ENCODE results near the gene NEURL1.

The NEURL1 gene

DNA sequence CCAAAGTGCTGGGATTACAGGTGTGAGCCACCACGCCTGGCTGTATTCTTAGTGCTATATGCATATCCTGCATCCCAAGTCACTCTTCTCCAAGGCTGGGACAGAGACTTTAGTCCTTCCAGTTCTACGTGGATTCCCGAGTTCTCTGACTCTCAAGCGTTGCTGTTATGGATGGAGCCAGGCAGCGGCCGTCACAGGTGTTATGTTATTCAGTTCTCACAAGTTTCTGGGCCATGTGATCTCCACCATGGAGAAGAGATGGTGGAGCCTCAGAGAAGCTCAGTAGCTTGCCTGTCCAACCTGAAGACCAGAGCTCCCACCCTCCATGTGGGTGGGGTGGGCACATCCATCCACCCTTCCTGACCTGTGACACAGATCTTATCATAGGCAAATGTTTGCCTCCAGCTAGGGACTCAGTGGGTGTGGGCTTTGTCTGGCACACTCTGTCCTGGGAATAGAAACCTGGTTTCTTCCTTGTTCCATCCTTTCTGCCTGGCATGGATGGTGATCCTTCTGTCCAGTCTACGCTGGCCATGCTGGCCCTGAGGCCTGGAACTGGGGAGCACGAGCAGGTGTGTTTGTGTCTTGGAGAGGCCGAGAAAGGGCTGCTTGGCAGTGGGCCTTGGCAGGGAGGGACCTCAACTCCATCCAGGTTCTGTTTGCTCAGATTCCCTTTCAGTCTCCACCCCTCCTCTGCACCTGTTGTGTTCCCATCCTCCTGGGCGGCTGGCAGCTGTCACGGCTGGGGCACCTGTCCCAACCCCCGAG lies 55.3 kb downstream of the NEURL1 start:
- DNase-seq = peak; percentile 74

DNA sequence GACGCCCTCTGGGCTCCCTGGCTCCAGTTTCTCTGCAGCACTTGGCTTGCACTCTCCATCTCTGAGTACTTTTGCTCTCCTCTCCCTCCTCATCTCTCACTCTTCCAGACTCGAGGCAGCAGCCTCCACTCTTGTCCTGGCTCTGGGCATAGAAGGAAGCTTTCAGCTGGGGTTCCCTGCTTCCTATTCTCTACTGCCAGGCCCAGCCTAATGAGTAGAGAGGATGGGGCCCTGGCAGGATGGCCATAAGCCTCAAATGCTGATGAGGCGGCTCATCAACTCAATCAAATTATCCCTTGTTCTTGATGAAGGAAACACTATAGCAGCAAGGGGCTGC lies 55.8 kb downstream of the NEURL1 start:
- DNase-seq = no peak

DNA sequence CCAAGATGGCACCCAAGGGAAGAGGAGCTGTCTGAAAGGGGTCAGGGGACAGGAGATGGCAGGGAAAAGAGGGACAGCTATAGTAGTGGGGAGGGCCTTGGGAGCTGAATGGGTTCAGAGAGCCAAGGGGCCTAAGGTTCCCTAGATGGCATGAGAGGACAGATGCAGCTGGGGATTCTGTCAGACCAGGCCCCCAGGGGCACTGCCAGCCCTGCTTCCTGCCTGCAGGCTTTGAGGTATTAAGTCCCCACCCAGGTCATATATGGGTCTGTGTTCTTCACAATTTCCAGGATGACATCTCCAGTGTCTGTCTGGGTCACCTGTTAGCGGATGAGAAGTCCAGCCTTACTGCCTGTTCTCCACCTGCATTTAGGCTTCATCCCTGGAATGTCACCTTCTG lies 56.7 kb downstream of the NEURL1 start:
- DNase-seq = no peak

DNA sequence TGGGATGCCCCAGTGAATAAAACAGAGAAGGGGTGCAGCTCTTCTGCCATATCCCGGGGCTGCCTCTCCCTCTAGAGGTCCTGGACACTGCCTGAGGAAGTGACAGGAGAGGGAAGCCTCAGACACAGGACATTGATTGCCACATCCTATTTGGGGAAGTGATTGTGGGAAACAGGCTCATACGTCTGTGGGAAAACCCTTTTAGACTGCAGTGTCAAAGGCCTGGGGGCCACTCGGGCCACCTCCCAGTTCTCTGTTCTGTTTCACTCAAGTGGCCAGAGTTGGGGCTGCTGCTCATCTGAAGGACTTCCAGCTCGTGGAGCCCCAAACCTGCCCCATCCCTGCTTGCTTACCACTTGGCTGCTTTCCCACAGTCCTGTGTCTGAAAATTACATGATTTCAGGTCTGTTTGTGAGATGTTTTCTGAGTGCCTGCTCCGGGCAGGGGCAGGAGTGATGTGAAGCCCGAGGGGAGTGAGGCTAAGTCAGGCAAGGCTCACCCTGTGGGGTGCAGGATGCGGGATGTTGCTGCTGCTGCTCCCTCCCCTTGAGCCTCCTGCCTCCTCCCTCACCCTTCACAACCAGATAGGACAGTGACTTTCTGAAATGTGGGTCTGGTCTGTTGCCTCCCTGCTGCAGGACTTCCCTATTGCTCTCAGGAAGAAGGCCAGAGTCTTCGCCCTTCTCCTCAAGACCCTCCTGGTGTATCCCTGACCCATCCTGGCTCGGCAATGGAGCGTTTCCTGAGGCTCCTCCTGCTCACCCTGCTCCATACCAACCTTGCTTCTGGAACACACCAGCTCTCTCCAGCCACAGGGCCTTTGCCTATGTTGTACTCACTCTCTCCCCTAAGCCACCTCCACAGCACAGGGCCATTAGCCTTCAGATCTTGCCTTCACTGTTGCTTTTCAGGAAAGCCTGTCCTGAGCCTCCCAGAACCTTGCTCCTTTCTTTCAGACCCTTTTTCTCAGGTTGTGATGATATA lies 58.4 kb downstream of the NEURL1 start:
- DNase-seq = no peak

DNA sequence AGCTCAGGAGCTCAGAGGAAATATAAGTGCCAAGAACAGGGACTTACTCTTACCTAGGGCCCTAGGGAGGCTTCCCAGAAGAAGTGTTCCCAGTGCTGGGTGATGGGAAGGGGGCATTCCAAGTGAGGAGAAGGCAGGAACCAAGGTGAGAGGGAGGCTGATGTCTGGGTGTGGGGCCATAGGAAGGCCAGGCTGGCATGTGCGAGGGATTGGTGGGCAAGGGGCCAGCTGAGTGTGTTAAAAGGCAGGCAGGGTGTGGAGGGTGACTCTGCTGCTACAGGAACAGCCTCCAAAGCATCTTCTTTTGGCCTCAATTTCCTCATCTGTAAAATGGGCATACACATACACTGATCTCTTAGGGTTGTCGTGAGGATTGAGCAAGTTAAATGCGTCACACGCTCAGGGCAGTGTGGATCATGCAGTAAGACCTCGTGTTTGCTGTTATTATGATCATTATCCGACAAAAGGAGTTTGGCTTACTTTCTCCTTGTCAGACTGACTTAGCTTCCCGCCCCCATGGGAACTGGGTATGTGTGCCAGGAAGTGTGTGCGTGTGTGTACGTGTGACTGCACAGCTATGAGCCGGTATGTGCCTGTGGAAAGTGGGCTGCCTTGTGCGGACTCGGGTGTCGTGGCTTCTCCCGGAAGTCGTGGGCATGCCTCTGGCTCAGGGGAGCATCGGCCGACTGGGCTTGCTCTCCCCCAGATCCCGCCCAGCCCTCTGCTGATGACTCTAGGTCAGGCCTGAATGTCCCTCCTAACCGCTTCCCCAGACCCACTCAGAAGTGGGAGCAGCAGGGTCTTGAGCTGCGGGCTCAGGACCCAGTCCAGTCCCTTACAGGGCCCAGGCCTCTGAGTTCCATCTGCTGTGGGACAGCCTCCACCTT lies 59.6 kb downstream of the NEURL1 start:
- no peak for DNase-seq

DNA sequence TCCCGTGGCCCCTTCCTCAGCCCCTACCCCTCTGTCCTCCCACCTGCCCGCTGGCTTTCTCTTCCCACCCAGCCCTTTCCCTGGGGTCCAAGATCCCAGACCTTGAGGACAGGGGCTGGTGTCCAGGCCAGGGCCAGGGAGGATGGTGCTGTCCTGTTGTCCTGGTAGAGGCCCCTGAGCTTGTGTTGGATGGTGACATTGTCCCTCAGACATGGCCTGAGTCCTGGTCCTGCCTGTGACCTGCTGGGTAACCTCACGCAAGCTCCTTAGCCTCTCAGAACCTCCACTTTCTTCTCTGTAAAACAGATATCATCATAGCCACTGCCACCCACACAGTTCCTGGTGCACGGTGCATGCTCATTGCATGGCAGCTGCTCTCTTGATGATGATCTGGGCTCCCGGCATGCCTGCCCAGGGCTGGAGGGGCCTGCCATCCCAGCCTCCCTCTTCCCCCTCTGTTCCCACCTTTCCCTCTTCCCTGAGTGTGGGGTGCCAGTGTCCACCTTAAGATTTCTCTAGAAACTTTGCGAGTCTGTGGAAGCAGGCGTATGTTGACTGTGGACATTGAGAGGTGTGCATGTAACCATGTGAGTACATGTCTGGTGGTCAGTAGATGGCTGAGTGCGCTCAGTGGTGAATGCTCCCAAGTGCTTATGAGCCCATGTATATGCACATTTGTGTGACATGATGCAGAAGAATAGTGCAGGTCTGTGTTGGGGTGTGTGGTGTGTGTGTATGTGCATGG lies 60.4 kb downstream of the NEURL1 start:
- no peak for DNase-seq

DNA sequence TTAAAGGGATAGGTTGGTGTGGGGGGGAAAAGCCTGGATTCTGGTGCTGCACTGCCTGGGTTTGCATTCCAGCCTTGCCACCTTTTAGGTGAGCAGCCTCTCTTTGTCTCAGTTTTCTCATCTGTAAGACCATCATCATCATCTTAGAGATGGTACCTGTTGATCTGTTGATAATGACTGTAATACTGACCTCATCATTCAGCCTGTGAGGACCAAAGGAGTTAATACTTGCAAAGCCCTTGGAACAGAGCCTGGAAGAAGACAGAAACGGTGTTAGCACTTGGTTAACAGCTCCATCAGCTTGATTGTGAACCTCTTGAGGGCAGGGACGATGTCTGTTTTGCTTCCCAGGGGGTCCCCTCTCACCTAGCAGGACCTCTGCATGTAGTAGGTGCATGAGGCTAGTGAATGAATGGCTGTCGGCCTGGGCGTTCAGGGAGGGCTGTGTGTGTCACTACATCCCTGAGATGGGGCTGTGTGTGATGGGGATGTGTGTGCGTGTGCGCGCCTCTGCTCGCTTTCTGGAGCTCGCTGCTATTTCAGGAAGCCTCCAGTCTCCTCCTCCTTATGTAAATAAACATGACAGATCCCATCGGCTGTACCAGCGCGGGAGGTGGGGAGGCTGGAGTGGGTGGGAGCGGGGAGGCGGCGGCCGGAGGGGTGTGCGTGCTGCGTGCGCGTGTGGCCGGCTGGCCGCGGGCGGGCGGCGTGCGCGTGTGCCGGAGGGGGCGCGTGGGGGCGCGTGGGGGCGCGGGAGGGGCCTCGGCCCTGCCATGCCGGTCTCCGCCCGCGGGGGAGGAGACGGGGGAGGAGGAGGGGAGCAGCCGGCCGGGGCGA lies 61.2 kb downstream of the NEURL1 start:
- peak; percentile 34 for DNase-seq

DNA sequence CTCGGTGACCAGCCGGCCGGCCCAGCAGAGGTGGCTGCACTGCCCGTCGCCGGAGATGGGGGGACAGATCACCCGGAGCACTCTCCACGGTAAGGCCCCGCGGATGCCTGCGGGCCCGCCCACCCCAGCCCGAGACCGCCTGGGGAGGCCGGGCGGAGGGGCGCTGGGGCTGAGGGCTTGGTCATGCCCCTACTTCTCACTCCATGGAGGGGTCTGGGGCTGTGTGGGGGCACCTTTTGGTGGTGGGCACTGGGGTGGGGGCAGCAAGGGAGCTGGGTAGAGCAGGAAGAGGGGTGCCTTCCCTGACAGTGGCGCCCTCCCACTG lies 61.8 kb downstream of the NEURL1 start:
- DNase-seq = no peak

DNA sequence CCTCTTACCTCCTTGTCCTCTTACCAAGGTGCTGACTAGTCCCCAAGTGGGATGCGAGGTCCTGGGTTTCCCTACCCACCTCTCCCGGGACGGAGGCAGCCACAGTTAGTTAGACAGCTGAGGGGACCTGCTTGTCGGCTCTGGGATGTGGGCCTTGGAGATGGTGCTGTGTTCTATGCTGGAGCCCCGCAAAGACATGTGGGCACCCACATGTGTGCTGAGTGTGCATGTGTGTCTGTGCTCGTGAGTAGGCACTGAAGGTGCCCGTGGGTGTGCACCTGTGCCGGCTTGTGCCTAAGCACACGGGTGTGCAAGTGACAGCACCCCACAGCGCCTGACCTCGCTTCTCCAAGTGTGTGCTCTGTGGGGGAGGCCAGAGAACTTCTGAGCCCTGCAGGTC lies 62.2 kb downstream of the NEURL1 start:
- no peak for DNase-seq

DNA sequence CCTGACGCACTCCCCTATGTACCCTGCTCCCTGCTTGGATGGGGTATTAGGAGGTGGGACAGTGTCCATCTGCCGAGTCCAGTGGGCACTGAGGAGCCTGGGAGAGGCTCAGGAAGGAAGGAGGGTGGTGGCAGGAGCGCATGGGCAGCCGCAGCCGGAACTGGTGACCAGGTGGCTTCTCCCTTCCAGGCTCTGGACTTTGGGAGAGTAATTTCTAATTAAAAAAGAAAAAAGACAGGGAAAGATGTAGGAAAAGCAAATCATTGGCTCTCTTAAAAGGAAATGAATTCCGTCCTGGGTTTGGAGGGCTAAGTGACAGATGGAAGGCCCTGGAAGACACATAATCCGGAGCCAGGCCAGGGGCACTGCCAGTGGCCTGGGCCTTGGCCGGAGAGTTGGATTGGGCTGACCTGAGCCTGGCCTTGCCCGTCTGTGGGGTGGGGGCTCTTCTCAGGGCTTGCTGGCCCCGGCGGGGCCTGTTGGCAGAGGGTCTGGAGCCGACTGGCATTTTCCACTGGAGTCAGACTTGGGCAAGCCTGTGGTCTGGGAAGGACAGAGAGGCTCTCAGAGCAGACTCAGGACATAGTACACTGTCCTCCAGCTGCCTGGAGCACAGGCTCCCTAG lies 63.0 kb downstream of the NEURL1 start:
- no peak for DNase-seq

DNA sequence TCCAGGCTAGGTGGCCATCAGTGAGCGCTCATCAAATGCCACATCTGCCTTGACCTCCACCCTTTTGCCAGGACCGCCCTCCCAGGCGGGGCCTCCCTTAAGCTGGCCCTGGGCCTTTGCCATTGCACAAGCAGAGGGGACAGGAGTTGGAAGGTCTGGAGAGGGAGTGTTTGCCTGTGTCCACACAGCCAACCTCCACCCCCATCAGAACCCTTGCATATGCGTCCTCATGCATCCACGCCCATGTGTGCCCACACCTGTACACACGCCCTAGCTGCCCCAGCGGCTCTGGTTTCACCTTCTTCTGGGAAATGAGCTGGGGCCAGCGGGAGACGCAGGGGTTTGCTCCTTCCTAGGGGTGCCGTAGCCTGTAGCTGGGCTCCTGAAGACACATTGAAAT lies 64.0 kb downstream of the NEURL1 start:
- DNase-seq = no peak

DNA sequence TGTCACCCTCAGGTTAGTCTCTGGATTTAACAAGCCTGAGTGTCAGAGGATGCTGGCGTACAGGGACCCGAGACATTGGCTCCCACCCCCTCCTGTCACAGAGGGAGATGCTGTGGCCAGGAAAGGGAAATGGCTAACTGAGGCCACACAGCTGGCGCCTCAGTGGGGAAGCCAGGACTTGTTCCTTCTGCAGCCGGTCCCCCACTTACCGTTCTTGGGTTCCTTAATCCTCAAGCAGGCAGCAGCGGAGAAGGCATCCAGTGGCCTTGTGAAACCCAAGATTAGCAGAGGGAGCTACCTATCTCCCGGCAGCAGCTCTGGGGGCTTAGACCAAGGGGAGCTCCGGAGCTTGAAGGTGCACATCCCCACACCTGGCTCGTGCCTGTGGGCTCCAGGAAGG lies 65.4 kb downstream of the NEURL1 start:
- no peak for DNase-seq

DNA sequence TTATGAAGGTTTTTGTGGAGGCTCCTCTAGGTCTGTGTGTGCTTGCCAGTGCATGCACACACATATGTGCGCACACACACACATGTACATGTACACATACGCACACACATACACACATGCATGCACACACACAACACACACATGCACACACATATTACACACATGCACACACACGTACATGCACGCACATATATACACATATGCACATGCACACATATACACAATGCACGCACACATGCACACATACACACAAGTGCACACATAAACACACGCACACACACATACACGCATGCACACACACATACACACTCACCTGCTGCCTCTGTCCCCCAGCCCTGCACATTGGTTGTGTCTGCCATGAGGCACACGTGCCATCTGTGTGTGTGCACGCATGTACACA lies 66.3 kb downstream of the NEURL1 start:
- no peak for DNase-seq

DNA sequence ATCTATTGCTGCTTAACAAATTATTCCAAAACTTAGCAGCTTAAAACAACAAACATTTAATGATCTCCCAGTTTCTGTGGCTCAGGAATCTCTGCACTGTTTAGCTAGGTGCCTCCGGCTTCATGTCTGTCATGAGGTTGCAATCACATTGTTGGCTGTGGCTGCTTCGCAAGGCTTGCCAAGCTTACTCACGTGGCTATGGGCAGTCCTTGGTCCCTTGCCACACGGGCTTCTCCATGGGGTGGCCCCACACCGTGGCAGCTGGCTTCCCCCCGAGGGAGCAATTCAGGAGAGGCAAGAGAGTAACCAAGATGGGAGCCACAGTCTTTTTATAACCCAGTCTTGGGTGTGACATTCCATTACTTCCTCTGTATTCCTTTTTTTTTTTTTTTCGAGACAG lies 67.4 kb downstream of the NEURL1 start:
- no peak for DNase-seq

DNA sequence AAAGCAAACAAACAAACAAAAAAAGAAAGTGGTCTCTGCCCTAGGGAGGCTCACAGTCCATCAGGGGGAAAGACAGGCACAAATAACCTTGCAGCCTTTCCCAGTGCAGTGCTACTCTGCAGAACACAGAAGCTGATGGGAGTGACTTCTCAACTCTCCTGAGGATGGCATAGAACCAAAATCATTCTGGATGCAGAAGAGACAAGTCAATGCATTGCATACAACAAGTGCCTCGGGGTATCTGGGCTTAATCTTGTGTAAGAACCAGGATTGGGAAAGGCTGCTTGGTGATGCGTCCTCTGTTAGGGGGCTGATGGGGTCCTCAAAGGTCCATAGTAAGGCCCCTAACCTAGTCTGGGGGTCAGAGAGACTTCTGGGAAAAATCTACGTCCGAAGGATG lies 68.9 kb downstream of the NEURL1 start:
- no peak for DNase-seq

DNA sequence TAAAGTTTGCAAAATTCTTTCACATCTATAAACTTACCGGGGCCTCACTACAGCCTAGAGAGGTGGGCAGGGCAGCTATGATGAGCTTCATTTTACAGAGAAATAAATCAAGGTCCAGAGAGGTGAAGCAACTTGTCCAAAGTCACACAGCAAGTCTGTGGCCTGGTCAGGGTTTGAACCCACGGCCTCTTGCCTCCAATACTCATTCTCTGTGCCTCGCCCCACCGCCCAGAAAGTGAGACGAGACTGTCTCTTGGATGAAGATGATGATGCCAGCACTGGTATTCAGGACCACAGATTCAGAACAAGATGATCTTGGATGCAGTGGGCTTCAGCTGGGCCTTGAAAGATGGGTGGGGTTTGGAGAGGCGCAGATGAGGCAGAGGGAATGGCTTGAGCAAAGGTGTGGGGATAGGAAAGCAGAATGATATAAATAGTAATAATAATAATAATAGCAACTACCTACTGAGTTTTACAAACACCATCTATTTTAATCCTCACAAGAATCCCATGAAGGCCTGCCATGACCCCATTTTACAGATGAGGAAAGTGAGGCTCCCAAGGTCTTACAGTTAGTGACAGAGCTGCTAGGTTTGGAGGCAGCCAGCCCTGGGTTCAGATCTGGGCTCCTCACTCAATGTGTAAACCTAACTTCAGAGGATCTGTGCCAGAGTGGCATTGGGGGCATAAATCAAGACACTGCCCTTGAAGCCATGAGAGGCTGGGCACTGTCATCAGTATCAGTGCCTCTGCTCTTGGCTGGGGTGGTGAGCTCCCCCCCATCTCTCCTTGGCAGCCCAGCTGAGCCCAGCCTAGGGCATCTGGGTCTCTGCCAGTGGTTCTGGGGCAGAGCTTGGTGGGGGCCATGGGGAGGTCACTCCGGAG lies 70.0 kb downstream of the NEURL1 start:
- no peak for DNase-seq

DNA sequence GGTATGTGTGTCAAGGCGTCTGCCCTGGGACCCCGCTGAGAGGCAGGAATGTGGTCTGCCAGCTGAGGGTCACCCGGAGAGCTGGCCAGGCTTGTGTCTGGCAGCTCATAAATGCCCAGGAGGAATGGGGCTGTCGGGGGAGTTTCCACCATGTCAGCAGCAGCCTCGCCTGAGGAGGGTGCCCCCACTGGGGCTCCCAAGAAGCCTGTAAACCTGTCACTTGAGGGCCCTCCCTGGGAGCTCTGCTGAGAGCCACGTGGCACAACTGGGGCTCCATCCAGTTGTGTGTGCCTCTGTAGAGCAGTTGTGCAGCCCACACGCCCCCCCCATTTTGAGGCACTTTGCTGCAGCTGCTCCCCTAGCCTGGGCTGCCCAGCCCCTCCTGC lies 70.6 kb downstream of the NEURL1 start:
- DNase-seq = no peak

DNA sequence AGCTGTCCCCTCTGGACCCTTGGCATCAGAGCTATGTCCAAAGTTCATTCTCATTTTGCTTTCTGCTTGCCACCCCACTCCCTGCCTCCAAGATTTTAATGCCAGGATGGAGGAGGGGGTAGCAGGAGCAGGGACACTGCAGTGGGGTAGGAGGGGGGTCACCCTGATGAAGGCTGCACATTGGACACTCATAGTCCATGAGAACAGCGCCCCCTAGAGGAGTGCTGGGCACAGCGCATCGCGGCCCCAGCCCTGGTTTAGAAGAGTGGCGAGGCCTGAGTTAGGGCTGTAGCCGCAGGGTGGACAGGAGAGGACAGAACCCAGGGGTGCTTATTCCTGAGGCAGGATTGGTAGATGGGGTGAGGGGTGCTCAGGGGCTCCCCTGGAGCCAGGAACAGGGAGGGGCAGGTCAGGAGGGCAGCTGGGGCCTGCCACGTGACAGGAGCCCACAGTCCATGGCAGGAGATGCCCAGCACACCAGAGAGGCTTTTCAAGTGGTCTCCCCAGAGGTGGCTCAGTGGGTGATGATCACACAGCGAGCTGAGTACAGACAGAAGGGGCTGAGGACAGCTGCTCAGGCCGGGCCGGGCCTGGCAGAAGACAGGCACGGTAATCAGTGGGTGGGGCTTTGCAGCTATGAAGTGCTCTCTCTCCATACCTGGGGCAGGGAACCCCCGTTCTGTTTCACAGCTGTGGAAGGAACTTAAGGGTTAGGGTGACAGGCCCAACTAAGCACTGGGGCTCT lies 71.4 kb downstream of the NEURL1 start:
- DNase-seq = peak; percentile 42

DNA sequence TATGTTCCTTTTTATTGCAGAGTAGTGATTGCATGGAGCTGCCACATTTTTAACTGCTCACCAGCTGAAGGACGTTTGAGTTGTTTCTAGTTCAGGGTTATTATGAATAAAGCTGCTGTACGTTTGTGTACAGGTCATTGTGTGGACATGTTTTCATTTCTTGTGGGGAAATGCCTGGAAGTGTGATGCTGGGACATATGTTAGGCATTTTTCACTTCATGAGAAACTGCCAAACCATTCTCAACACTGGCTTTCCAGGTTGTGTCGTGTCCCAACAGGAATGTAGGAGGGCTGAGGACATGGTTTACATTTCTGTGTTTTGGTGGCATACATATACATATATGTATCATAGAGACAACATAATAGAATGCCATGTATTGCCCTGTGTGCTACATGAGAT lies 73.0 kb downstream of the NEURL1 start:
- DNase-seq = no peak

All from RPMI8226 (cell line).